ENCODE results near the gene NOVA2. TPM values are rescaled to one million over a fixed set of nuclear protein-coding genes. Genes with fewer than 3 reads are reported as not detected.

NOVA2 gene
- total and polyA plus RNA-seq, 5 donors = 3.3 to 5.4 (median 3.9) TPM

DNA sequence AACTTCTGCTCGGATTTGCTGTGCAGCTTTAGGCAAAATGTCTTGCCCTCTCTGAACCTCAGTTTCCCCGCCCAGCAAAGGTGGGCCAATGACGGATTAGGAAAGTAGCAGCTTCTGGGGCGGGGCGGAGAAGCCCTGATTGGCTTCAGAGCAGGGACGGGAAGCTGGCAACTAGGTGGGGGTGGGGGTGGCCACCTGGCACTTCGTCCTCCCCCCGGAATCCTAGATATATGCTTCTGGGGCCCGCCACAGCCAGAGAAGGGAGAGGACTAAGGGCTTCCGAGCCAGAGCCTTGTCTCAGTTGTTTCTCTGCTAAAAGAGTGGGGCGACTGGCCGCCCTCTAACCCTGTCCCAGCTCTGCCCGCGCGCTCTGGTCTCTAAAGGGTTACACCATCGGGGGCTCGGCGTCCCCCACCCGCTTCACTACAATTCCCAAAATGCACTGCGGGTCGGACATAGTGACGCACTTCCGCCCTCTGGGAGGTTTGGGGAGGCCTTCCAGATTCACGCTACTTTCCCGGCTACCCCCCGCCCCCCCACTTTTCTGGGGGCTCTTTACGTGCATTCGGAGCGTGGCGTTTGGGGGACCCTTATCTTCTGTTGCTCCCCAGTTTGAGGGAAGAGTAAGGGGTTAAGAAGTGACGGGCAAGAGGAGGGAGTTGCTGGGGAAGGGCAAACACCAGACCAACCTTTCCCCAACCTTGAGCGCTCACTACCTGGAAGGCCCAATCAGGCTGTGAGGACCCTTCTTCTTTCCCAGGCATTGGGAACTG lies 87.1 kb downstream of the NOVA2 start:
- Histone ChIP-seq H3K4me3 (ENCODE audit: low read length) (peak overlapping the region; percentile 75), H3K27me3 (ENCODE audit: control insufficient read depth, insufficient read depth) (no peaks in the 10 kb centered on the region), H3K27ac (ENCODE audit: low read length) (peak overlapping the region; percentile 73), H3K4me1 (ENCODE audit: control insufficient read depth, insufficient read depth, low read length) (peaks cover 4% of the 10 kb centered on the region), H3K9me3 (ENCODE audit: control insufficient read depth, low read length) (no peaks in the 10 kb centered on the region)
- WGBS = 1% methylated on average over 32 of the region's 32 CpGs
- intact Hi-C loops (cut with DNase I) = no loop called here
- peak; percentile 91 to 96 (median 95) for DNase-seq
- peak; percentile 92 for ATAC-seq

- DNase-seq (peak; percentile 94 to 97 (median 96)), ATAC-seq (peak; percentile 85 to 89)
- H3K27ac ChIP-seq (ENCODE audit: low read length) = peak within 1 kb of the TSS; percentile 73
- H3K4me1 ChIP-seq (ENCODE audit: control insufficient read depth, insufficient read depth, low read length) = peaks cover 4% of the 10 kb centered on the region
- no peaks in the 10 kb centered on the region for H3K9me3 ChIP-seq (ENCODE audit: control insufficient read depth, low read length)
- no peaks in the 10 kb centered on the region for H3K27me3 ChIP-seq (ENCODE audit: control insufficient read depth, insufficient read depth)
- under 1% methylated on average over 107 of the region's 107 CpGs for WGBS
- intact Hi-C loops (cut with DNase I) = no loop called here
- peak within 1 kb of the TSS; percentile 75 for H3K4me3 ChIP-seq (ENCODE audit: low read length)
Measured at GRCh38 chr19:45885556-45886426, 87.9 kb downstream of the NOVA2 start, which contains the start of gene IRF2BP1. IRF2BP1 (minus strand) TSS chr19:45886141; CDS start chr19:45885774, 367 bp downstream.

DNA sequence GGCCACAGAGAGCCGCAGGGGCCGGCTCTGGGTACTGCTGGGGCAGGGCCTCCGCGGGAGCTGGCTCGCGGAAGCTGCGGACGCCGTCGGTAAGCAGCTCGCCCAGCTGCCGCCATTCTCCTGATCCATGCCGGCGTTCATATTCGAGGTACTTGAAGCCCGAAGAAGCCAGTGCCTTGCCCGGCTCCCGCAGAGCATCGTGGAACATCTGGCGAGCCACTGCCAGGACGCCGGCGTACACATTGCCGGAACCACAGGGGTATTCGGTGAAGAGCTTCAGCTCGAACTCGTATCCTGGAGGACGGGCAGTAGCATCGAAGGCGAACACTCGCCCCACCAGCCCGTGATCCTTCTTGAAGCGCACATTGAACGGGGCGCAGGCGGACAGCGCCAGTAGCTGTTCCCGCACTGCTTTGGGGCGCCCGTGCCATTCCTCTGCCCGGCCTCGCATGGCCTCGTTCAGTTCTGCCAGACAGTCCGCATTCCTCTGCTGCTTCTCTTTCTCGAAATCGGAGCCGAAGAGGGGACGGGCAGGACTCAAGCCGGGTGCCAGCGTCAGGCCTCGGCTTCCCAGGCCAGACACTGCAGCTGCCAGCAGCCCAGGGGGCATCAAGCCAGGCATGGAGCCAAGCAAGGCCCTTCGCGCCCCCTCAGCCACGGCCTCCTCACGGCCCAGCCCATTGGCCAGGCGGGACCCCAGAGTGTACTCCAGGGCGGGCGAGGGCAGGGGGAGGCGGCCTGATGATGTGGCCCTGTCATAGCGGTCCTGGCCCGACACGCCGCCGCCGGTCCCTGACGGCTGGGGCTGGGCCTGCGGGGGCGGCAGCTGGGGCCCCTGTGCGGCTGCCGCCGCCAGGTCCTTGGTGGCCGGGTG lies 88.7 kb downstream of the NOVA2 start:
- Histone ChIP-seq H3K4me3 (ENCODE audit: low read length) (peak overlapping the region; percentile 75), H3K27ac (ENCODE audit: low read length) (peak overlapping the region; percentile 63), H3K27me3 (ENCODE audit: control insufficient read depth, insufficient read depth) (no peaks in the 10 kb centered on the region), H3K4me1 (ENCODE audit: control insufficient read depth, insufficient read depth, low read length) (peaks cover 4% of the 10 kb centered on the region), H3K9me3 (ENCODE audit: control insufficient read depth, low read length) (no peaks in the 10 kb centered on the region)
- intact Hi-C loops (cut with DNase I) = no loop called here
- peak in 1 of 2 donors; percentile 3 for ATAC-seq
- WGBS = 56% methylated on average over 72 of the region's 72 CpGs
- peak; percentile 47 to 68 (median 68) for DNase-seq

DNA sequence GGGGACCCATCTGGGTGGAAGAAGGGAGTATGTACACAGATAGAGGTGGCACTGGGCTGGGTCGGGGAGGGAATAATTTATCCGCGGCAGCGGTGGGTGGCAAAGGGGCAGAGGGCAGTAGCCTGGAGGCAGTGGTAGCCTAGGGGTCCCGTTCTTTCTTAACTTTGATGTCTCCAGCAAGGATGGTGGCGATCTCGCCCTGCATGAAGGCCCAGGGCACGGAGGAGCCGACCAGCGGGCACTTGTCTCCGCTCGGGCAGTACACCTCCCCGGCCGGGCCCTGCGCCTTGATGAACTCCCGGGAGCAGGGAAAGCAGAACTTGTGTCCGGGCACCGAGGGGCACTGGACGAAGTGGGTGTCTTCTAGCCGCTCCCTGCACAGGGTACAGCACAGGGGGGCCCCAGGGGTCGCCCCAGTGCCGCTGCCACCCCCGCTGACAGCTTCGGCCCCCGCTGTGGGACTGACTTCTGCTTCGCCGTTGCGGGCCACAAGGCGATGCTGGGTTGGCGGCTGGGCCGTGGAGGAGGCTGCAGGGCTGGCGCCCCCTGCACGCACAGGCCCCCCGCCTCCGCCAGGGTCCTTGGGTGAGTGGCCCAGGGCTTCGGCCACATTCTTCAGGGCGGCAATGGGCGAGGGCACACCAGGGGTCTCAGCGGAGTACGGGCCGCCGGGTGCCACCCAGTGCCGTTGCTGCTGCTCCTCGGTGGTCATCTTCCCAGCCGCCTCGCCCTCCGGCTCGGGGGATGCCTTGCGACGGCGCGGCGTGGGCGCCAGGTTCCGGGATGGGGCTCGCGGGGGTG lies 89.6 kb downstream of the NOVA2 start:
- Histone ChIP-seq H3K27me3 (ENCODE audit: control insufficient read depth, insufficient read depth) (no peaks in the 10 kb centered on the region), H3K4me1 (ENCODE audit: control insufficient read depth, insufficient read depth, low read length) (peaks cover 4% of the 10 kb centered on the region), H3K4me3 (ENCODE audit: low read length) (no peak overlapping the region), H3K27ac (ENCODE audit: low read length) (no peak overlapping the region), H3K9me3 (ENCODE audit: control insufficient read depth, low read length) (no peaks in the 10 kb centered on the region)
- 89% methylated on average over 57 of the region's 57 CpGs for WGBS
- ATAC-seq (no peak), DNase-seq (peak in 2 of 3 donors; percentile 57 to 71)
- intact Hi-C loops (cut with DNase I) = no loop called here

Small RNAs within 50 kb of the gene (microRNA-seq; reads per million reads assigned to microRNA genes)
- gene MIR769 = 49.3 to 82.9 reads per million in 2 donors

Other genes starting within 250 kb of the NOVA2 start
- 10 to 100 TPM; 11.4 to 13.2 (median 12.6) TPM for gene FBXO46, start 243.0 kb downstream of the NOVA2 start, total RNA-seq
- 9.4 TPM for gene FBXO46, start 243.0 kb downstream of the NOVA2 start, polyA plus RNA-seq
- gene MEIOSIN, start 240.4 kb downstream of the NOVA2 start, total RNA-seq = under 1 TPM; 0.15 to 0.76 (median 0.30) TPM
- 0.41 TPM for gene MEIOSIN, start 240.4 kb downstream of the NOVA2 start, polyA plus RNA-seq
- gene SIX5, start 204.6 kb downstream of the NOVA2 start, total RNA-seq = 10 to 100 TPM; 15.8 to 33.2 (median 24.1) TPM
- gene SIX5, start 204.6 kb downstream of the NOVA2 start, polyA plus RNA-seq = 19.4 TPM
- gene DMPK, start 191.4 kb downstream of the NOVA2 start, total RNA-seq = 100 to 1,000 TPM; 220 to 304 (median 288) TPM
- 395 TPM for gene DMPK, start 191.4 kb downstream of the NOVA2 start, polyA plus RNA-seq
- gene DMWD, start 181.0 kb downstream of the NOVA2 start, total RNA-seq = 10 to 100 TPM; 72.2 to 87.1 (median 76.6) TPM
- 50.2 TPM for gene DMWD, start 181.0 kb downstream of the NOVA2 start, polyA plus RNA-seq
- under 1 TPM in 1 of 4 donors, not detected in 3; 0.14 TPM for gene RSPH6A, start 158.6 kb downstream of the NOVA2 start, total RNA-seq
- gene RSPH6A, start 158.6 kb downstream of the NOVA2 start, polyA plus RNA-seq = not detected
- 10 to 100 TPM; 33.1 to 40.4 (median 34.4) TPM for gene SYMPK, start 110.7 kb downstream of the NOVA2 start, total RNA-seq
- gene SYMPK, start 110.7 kb downstream of the NOVA2 start, polyA plus RNA-seq = 23.5 TPM
- gene FOXA3, start 109.5 kb downstream of the NOVA2 start, total RNA-seq = not detected
- gene FOXA3, start 109.5 kb downstream of the NOVA2 start, polyA plus RNA-seq = not detected
- 10 to 100 TPM; 21.5 to 23.4 (median 22.5) TPM for gene IRF2BP1, start 87.7 kb downstream of the NOVA2 start, total RNA-seq
- gene IRF2BP1, start 87.7 kb downstream of the NOVA2 start, polyA plus RNA-seq = 17.5 TPM
- 10 to 100 TPM in 3 of 4 donors, 1 to 10 TPM in 1; 9.1 to 15.4 (median 12.9) TPM for gene MYPOP, start 71.3 kb downstream of the NOVA2 start, total RNA-seq
- 9.3 TPM for gene MYPOP, start 71.3 kb downstream of the NOVA2 start, polyA plus RNA-seq
- gene NANOS2, start 59.1 kb downstream of the NOVA2 start, total RNA-seq = not detected
- gene NANOS2, start 59.1 kb downstream of the NOVA2 start, polyA plus RNA-seq = not detected
- 10 to 100 TPM in 1 of 4 donors, 1 to 10 TPM in 3; 7.1 to 12.7 (median 9.6) TPM for gene CCDC61, start 21.6 kb upstream of the NOVA2 start, total RNA-seq
- 7.9 TPM for gene CCDC61, start 21.6 kb upstream of the NOVA2 start, polyA plus RNA-seq
- not detected for gene PGLYRP1, start 49.2 kb upstream of the NOVA2 start, total RNA-seq
- not detected for gene PGLYRP1, start 49.2 kb upstream of the NOVA2 start, polyA plus RNA-seq
- not detected for gene IGFL4, start 67.1 kb upstream of the NOVA2 start, total RNA-seq
- gene IGFL4, start 67.1 kb upstream of the NOVA2 start, polyA plus RNA-seq = not detected
- gene IGFL3, start 150.8 kb upstream of the NOVA2 start, total RNA-seq = not detected
- not detected for gene IGFL3, start 150.8 kb upstream of the NOVA2 start, polyA plus RNA-seq
- under 1 TPM in 1 of 4 donors, not detected in 3; 0.43 TPM for gene IGFL2, start 174.4 kb upstream of the NOVA2 start, total RNA-seq
- gene IGFL2, start 174.4 kb upstream of the NOVA2 start, polyA plus RNA-seq = 0.14 TPM